Common myeloid progenitor, CD34-positive (primary cell): ENCODE measurements around the gene LOC101059915.

Source experiments
- CTCF ChIA-PET: fragments of 350-600 bp; sonication (Branson Sonifier 250); formaldehyde crosslinking; loops from one replicate; lab custom pipeline; 2021; ENCODE audit warnings: antibody characterized with exemption; lab: Charles Lee
- POLR2A ChIA-PET: fragments of 350-600 bp; sonication (Branson Sonifier 250); formaldehyde crosslinking; loops from one replicate; lab custom pipeline; 2021; ENCODE audit warnings: antibody characterized with exemption; lab: Charles Lee
- DNase-seq, 3 donors: peaks; one replicate each; pipeline versions ENCODE4 v3.0.0 to v3.0.0-alpha.2; 2013
- H3K27ac ChIP-seq, 2 experiments: 1 replicate in 1 of 2; 2 replicates in 1 of 2; pipeline ENCODE4 v1.7.0; 2013; ENCODE audit warnings: inconsistent platforms in 2 of 2, low read length in 2 of 2, mild to moderate bottlenecking in 2 of 2, low read depth in 1 of 2, moderate library complexity in 1 of 2; ENCODE audit not compliant: severe bottlenecking in 2 of 2, insufficient read depth in 1 of 2, poor library complexity in 1 of 2
- H3K27me3 ChIP-seq, 5 experiments: replicated peaks in 2 of 5; 1 replicate in 3 of 5; 2 replicates in 2 of 5; pipeline versions ENCODE4 v1.6.1 to v1.7.0; 2013; ENCODE audit warnings: low read length in 4 of 5, mild to moderate bottlenecking in 2 of 5, moderate library complexity in 2 of 5, inconsistent platforms in 1 of 5; ENCODE audit not compliant: insufficient read depth in 5 of 5, control insufficient read depth in 4 of 5
- H3K36me3 ChIP-seq, 4 experiments: 1 replicate in 2 of 4; 2 replicates in 2 of 4; pipeline versions ENCODE4 v1.6.1 to v1.7.0; 2013; ENCODE audit warnings: low read length in 3 of 4, control low read depth in 1 of 4, mild to moderate bottlenecking in 1 of 4; ENCODE audit not compliant: control insufficient read depth in 4 of 4, insufficient read depth in 4 of 4
- H3K4me1 ChIP-seq, 4 experiments: 1 replicate in 3 of 4; 2 replicates in 1 of 4; pipeline versions ENCODE4 v1.6.1 to v1.7.1; 2013; ENCODE audit warnings: low read length in 3 of 4, mild to moderate bottlenecking in 3 of 4, control low read depth in 1 of 4, inconsistent platforms in 1 of 4, moderate library complexity in 1 of 4; ENCODE audit not compliant: control insufficient read depth in 4 of 4, insufficient read depth in 4 of 4; ENCODE audit errors: control extremely low read depth in 1 of 4
- H3K4me3 ChIP-seq, 7 experiments: 1 replicate in 4 of 7; 2 replicates in 3 of 7; pipeline versions ENCODE4 v1.5.1 to v1.7.0; 2013; ENCODE audit warnings: mild to moderate bottlenecking in 7 of 7, low read length in 6 of 7, moderate library complexity in 6 of 7, inconsistent platforms in 2 of 7, low read depth in 2 of 7, control low read depth in 1 of 7; ENCODE audit not compliant: insufficient read depth in 4 of 7, control insufficient read depth in 1 of 7; ENCODE audit errors: extremely low read depth in 1 of 7
- H3K9me3 ChIP-seq, 5 experiments: 1 replicate in 4 of 5; 2 replicates in 1 of 5; pipeline versions ENCODE4 v1.6.1 to v1.7.1; 2013; ENCODE audit warnings: low read length in 4 of 5, mild to moderate bottlenecking in 2 of 5, inconsistent platforms in 1 of 5, low read depth in 1 of 5, moderate library complexity in 1 of 5; ENCODE audit not compliant: control insufficient read depth in 4 of 5, insufficient read depth in 2 of 5; ENCODE audit errors: control extremely low read depth in 1 of 5
- WGBS: methylation state at CpG from one replicate; pipeline ENCODE4 v1.1.5; 2013; ENCODE audit not compliant: insufficient coverage; 5-methylcytosine and 5-hydroxymethylcytosine counted together

The LOC101059915 gene

GRCh38 chrX:71621603-71622002 is 45.7 kb upstream of the LOC101059915 start:
- H3K9me3 ChIP-seq: no peaks in the 10 kb centered on the region
- H3K4me1 ChIP-seq: peaks cover 10 to 60% (median 44%) of the 10 kb centered on the region in 4 experiments
- H3K4me3 ChIP-seq: no peak overlapping the region
- no peak overlapping the region for H3K27ac ChIP-seq
- CTCF ChIA-PET: no interaction called here
- peaks cover 0 to 4% (median 0%) of the 10 kb centered on the region in 5 experiments for H3K27me3 ChIP-seq
- 79% methylated on average over 5 of the region's 6 CpGs for WGBS
- DNase-seq: no peak
- POLR2A ChIA-PET: interaction anchor here (0.6 kb wide), 1 partner anchor 36 kb away, joined by 3 read pairs; no protein-coding TSS in a partner anchor
- no peaks in the 10 kb centered on the region for H3K36me3 ChIP-seq

GRCh38 chrX:71622032-71622575 is 45.2 kb upstream of the LOC101059915 start:
- ChIA-PET CTCF (no interaction called here), POLR2A (no interaction called here)
- Histone ChIP-seq H3K27ac (no peak overlapping the region), H3K4me3 (no peak overlapping the region), H3K9me3 (no peaks in the 10 kb centered on the region), H3K4me1 (peaks cover 10 to 57% (median 44%) of the 10 kb centered on the region in 4 experiments), H3K27me3 (peaks cover 0 to 4% (median 0%) of the 10 kb centered on the region in 5 experiments), H3K36me3 (no peaks in the 10 kb centered on the region)
- 92% methylated on average over 9 of the region's 9 CpGs for whole genome bisulfite sequencing
- DNase-seq: peak in 1 of 3 donors; percentile 14

- WGBS: 38% methylated on average over 9 of the region's 13 CpGs
- Histone ChIP-seq H3K27ac (no peak overlapping the region), H3K9me3 (no peaks in the 10 kb centered on the region), H3K36me3 (no peaks in the 10 kb centered on the region), H3K4me3 (no peak overlapping the region), H3K4me1 (peaks cover 10 to 50% (median 40%) of the 10 kb centered on the region in 4 experiments), H3K27me3 (peaks cover 0 to 4% (median 0%) of the 10 kb centered on the region in 5 experiments)
- ChIA-PET POLR2A (no interaction called here), CTCF (no interaction called here)
- DNase-seq: peak in 2 of 3 donors; percentile 34 to 55
These were observed 44.5 kb upstream of the LOC101059915 start for GRCh38 chrX:71622576-71623450.

GRCh38 chrX:71623714-71624113 is 43.6 kb upstream of the LOC101059915 start:
- H3K4me1 ChIP-seq: peaks cover 8 to 41% (median 31%) of the 10 kb centered on the region in 4 experiments
- POLR2A ChIA-PET: no interaction called here
- CTCF ChIA-PET: no interaction called here

GRCh38 chrX:71625471-71625870 is 41.9 kb upstream of the LOC101059915 start:
- Histone ChIP-seq H3K4me3 (no peak overlapping the region), H3K4me1 (peaks cover 0 to 31% (median 16%) of the 10 kb centered on the region in 4 experiments), H3K27me3 (no peaks in the 10 kb centered on the region), H3K36me3 (no peaks in the 10 kb centered on the region), H3K27ac (no peak overlapping the region), H3K9me3 (no peaks in the 10 kb centered on the region)
- DNase-seq: no peak
- CTCF ChIA-PET: no interaction called here
- POLR2A ChIA-PET: no interaction called here
- 74% methylated on average over 3 of the region's 5 CpGs for WGBS

More at GRCh38 chrX:71623714-71624113, 43.6 kb upstream of the LOC101059915 start:
- Histone ChIP-seq H3K9me3 (no peaks in the 10 kb centered on the region), H3K27me3 (peaks cover 0 to 4% (median 0%) of the 10 kb centered on the region in 5 experiments), H3K27ac (no peak overlapping the region), H3K4me3 (no peak overlapping the region), H3K36me3 (no peaks in the 10 kb centered on the region)
- DNase-seq: no peak
- WGBS: 96% methylated on average over 3 of the region's 3 CpGs

GRCh38 chrX:71626576-71626975 is 40.8 kb upstream of the LOC101059915 start:
- Histone ChIP-seq H3K27ac (no peak overlapping the region), H3K4me1 (peaks cover 0 to 31% (median 16%) of the 10 kb centered on the region in 4 experiments), H3K4me3 (no peak overlapping the region), H3K9me3 (no peaks in the 10 kb centered on the region), H3K27me3 (no peaks in the 10 kb centered on the region), H3K36me3 (no peaks in the 10 kb centered on the region)
- ChIA-PET POLR2A (no interaction called here), CTCF (no interaction called here)
- DNase-seq: no peak
- 76% methylated on average over 6 of the region's 6 CpGs for WGBS
